ENCODE results near the gene NANOS3. TPM values are rescaled to one million over a fixed set of nuclear protein-coding genes. Genes with fewer than 3 reads are reported as not detected.
A peak's percentile ranks its signal among the peaks of the same experiment; 100 is the strongest.

Gene NANOS3
- total and polyA plus RNA-seq, 9 of the 15 experiments (the other 6 are each of a cell fraction or from before 2014, with no cell fraction given): not detected

DNA sequence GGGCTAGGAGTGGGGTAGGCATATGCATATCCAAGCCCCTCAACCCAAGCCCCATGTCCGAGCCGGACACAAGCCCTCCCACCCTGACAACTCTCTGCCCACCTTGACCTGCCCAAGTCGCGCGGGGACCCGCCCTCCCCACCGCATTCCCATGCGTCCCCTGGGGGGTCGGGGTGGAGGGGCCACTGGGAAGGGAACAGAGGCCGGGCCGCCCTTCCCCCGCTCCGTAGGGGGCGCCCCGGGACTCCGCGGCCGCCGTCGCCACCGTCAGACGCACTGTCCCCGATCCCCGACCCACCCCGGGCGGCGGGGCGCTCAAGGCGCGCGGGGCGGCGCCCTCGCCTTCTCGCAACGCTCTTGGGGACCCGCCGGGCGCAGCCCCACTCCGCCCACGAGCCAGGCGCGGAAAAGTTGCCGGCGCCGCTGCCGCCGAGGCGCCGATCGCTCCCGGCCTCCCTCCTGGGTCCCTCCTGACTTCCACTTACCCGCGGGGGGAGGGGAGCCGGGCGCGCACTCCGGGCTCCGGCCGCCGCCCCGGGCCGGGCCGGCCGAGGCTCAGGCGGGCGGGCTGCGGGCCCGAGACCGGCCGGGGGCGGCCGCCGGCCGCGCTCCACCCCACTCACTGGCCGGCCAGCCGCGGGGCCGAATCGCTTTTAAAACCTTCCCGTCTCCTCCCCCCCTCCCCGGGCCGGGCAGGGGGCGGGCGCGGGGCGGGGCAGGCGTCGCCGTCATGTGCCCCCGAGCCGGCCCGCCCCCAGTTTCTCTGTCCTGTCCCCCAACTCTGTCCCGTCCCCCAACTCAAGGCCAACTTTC is 34.4 kb upstream of the NANOS3 start (continued):
- TF ChIP-seq GTF3C2 (IDR thresholded peaks at IDR 0.05; ENCODE audit: borderline replicate concordance, extremely low read depth, insufficient read length) (no peak), POLR2AphosphoS5 (IDR thresholded peaks at IDR 0.05; ENCODE audit: control insufficient read depth, insufficient read depth, low read depth, low read length) (peak; percentile 79), NR0B1 (IDR thresholded peaks at IDR 0.05; ENCODE audit: partially characterized antibody) (no peak), HSF4 (CRISPR knock-in tag; IDR thresholded peaks at IDR 0.05; ENCODE audit: borderline replicate concordance) (no peak), MCM2 (IDR thresholded peaks at IDR 0.05; ENCODE audit: low read depth) (no peak), ARID1B (IDR thresholded peaks at IDR 0.05) (no peak), ATF6 (CRISPR knock-in tag; IDR thresholded peaks at IDR 0.05) (no peak)
- TF ChIP-seq, protein P1, sequence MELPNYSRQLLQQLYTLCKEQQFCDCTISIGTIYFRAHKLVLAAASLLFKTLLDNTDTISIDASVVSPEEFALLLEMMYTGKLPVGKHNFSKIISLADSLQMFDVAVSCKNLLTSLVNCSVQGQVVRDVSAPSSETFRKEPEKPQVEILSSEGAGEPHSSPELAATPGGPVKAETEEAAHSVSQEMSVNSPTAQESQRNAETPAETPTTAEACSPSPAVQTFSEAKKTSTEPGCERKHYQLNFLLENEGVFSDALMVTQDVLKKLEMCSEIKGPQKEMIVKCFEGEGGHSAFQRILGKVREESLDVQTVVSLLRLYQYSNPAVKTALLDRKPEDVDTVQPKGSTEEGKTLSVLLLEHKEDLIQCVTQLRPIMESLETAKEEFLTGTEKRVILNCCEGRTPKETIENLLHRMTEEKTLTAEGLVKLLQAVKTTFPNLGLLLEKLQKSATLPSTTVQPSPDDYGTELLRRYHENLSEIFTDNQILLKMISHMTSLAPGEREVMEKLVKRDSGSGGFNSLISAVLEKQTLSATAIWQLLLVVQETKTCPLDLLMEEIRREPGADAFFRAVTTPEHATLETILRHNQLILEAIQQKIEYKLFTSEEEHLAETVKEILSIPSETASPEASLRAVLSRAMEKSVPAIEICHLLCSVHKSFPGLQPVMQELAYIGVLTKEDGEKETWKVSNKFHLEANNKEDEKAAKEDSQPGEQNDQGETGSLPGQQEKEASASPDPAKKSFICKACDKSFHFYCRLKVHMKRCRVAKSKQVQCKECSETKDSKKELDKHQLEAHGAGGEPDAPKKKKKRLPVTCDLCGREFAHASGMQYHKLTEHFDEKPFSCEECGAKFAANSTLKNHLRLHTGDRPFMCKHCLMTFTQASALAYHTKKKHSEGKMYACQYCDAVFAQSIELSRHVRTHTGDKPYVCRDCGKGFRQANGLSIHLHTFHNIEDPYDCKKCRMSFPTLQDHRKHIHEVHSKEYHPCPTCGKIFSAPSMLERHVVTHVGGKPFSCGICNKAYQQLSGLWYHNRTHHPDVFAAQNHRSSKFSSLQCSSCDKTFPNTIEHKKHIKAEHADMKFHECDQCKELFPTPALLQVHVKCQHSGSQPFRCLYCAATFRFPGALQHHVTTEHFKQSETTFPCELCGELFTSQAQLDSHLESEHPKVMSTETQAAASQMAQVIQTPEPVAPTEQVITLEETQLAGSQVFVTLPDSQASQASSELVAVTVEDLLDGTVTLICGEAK (IDR thresholded peaks at IDR 0.05): no peak
- TF ChIP-seq, protein P1 (CRISPR knock-in tag; IDR thresholded peaks at IDR 0.05): no peak
